Measurements from ENCODE around the gene RUFY1. TPM values are rescaled to one million over a fixed set of nuclear protein-coding genes. Genes with fewer than 3 reads are reported as not detected.
"Not testable (repeated sequence)": the region's sequence is repeated elsewhere in the genome, so short reads cannot be mapped to it uniquely, and the experiment has no call there.

Gene RUFY1
- total and polyA plus RNA-seq, 2 of the 13 experiments (the other 11 are each of a cell fraction or from before 2014, with no cell fraction given): 19.9 to 31.9 TPM

GRCh38 chr5:179550511-179551342, at the start of gene RUFY1 (continued):
- TF ChIP-seq, protein P1, sequence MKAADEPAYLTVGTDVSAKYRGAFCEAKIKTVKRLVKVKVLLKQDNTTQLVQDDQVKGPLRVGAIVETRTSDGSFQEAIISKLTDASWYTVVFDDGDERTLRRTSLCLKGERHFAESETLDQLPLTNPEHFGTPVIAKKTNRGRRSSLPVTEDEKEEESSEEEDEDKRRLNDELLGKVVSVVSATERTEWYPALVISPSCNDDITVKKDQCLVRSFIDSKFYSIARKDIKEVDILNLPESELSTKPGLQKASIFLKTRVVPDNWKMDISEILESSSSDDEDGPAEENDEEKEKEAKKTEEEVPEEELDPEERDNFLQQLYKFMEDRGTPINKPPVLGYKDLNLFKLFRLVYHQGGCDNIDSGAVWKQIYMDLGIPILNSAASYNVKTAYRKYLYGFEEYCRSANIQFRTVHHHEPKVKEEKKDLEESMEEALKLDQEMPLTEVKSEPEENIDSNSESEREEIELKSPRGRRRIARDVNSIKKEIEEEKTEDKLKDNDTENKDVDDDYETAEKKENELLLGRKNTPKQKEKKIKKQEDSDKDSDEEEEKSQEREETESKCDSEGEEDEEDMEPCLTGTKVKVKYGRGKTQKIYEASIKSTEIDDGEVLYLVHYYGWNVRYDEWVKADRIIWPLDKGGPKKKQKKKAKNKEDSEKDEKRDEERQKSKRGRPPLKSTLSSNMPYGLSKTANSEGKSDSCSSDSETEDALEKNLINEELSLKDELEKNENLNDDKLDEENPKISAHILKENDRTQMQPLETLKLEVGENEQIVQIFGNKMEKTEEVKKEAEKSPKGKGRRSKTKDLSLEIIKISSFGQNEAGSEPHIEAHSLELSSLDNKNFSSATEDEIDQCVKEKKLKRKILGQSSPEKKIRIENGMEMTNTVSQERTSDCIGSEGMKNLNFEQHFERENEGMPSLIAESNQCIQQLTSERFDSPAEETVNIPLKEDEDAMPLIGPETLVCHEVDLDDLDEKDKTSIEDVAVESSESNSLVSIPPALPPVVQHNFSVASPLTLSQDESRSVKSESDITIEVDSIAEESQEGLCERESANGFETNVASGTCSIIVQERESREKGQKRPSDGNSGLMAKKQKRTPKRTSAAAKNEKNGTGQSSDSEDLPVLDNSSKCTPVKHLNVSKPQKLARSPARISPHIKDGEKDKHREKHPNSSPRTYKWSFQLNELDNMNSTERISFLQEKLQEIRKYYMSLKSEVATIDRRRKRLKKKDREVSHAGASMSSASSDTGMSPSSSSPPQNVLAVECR (CRISPR knock-in tag; IDR thresholded peaks at IDR 0.05; ENCODE audit: borderline replicate concordance): peak; percentile 47; the same call in 1 of the 2 replicates
- TF ChIP-seq KDM2A (CRISPR knock-in tag; IDR thresholded peaks at IDR 0.05; ENCODE audit: borderline replicate concordance, low read depth): peak; percentile 19; the same call in 1 of the 2 replicates
- TF ChIP-seq ZBTB20 (CRISPR knock-in tag; IDR thresholded peaks at IDR 0.05; ENCODE audit: borderline replicate concordance, low read depth): no peak
- no peak for TF ChIP-seq ZNF674 (CRISPR knock-in tag; IDR thresholded peaks at IDR 0.05; ENCODE audit: low read depth)
- TF ChIP-seq PHF20 (CRISPR knock-in tag; IDR thresholded peaks at IDR 0.05): 0 out of 2 replicates have a peak, but pooled peaks have one; percentile 52
- TF ChIP-seq JDP2 (CRISPR knock-in tag; IDR thresholded peaks at IDR 0.05; ENCODE audit: borderline replicate concordance): no peak
- TF ChIP-seq POLR2A (IDR thresholded peaks at IDR 0.05; ENCODE audit: insufficient read depth in 1 of 2, low read depth in 2 of 2, low read length in 2 of 2): peak; percentile 6 to 80
- TF ChIP-seq ZNF564 (CRISPR knock-in tag; IDR thresholded peaks at IDR 0.05): peak; percentile 58; the same call in 1 of the 2 replicates
- TF ChIP-seq RFX1 (IDR thresholded peaks at IDR 0.05): no peak; the same call in 1 of the 2 replicates
- TF ChIP-seq ATF7-NPFF (CRISPR knock-in tag; IDR thresholded peaks at IDR 0.05; ENCODE audit: low read depth): peak; percentile 72

GRCh38 chr5:179501997-179502396, 48.4 kb upstream of the RUFY1 start:
- H3K79me2 ChIP-seq (ENCODE audit: insufficient read depth, low read length); FAIRE-seq; DNase-seq (ENCODE audit: low spot score); H4K20me1 ChIP-seq (ENCODE audit: insufficient read depth, low read length); POLR2A ChIA-PET; H3K4me3 ChIP-seq (replicated peaks in 1 of 3; ENCODE audit: insufficient read depth in 1 of 3, low read depth in 2 of 3, low read length in 3 of 3); in situ Hi-C loops (cut with HindIII; ENCODE audit: extremely low pct_ligation_motif_present, low pct_unique_long_range_greater_than_20kb); H2AFZ ChIP-seq (ENCODE audit: low read length); H3K9ac ChIP-seq (ENCODE audit: insufficient read depth, low read depth, low read length); H3K27ac ChIP-seq (ENCODE audit: extremely low read length, insufficient read depth, low read length); H3K9me3 ChIP-seq (ENCODE audit: low read length); intact Hi-C loops (cut with micrococcal nuclease; ENCODE audit: unreplicated experiment); H3K36me3 ChIP-seq (replicated peaks in 1 of 2; ENCODE audit: control insufficient read depth in 1 of 2, insufficient read depth in 2 of 2, low read length in 2 of 2); ATAC-seq; BruUV-seq (replicated peaks); CTCF ChIA-PET (ENCODE audit: low intra/inter-chr PET ratio, low total read pairs); H3K4me2 ChIP-seq (ENCODE audit: low read depth, low read length): not testable (repeated sequence)
- Histone ChIP-seq H3K4me1 (ENCODE audit: insufficient read depth, low read length) (peaks cover 26% of the 10 kb centered on the region), H3K27me3 (ENCODE audit: control insufficient read depth in 1 of 2, insufficient read depth in 2 of 2, low read length in 2 of 2) (peaks cover 3 to 11% of the 10 kb centered on the region in 2 experiments; a peak in 4 of 5 replicates)
- WGBS (ENCODE audit: low lambda C conversion rate): no CpG with 5 or more reads among the region's 11 CpGs

GRCh38 chr5:179502420-179502819, 47.9 kb upstream of the RUFY1 start:
- in situ Hi-C loops (cut with HindIII; ENCODE audit: extremely low pct_ligation_motif_present, low pct_unique_long_range_greater_than_20kb); H4K20me1 ChIP-seq (ENCODE audit: insufficient read depth, low read length); H3K79me2 ChIP-seq (ENCODE audit: insufficient read depth, low read length); H3K4me3 ChIP-seq (replicated peaks in 1 of 3; ENCODE audit: insufficient read depth in 1 of 3, low read depth in 2 of 3, low read length in 3 of 3); FAIRE-seq; H3K9ac ChIP-seq (ENCODE audit: insufficient read depth, low read depth, low read length); H2AFZ ChIP-seq (ENCODE audit: low read length); intact Hi-C loops (cut with micrococcal nuclease; ENCODE audit: unreplicated experiment); POLR2A ChIA-PET; H3K4me2 ChIP-seq (ENCODE audit: low read depth, low read length); H3K36me3 ChIP-seq (replicated peaks in 1 of 2; ENCODE audit: control insufficient read depth in 1 of 2, insufficient read depth in 2 of 2, low read length in 2 of 2); CTCF ChIA-PET (ENCODE audit: low intra/inter-chr PET ratio, low total read pairs); BruUV-seq (replicated peaks); H3K27ac ChIP-seq (ENCODE audit: extremely low read length, insufficient read depth, low read length); DNase-seq (ENCODE audit: low spot score); H3K27me3 ChIP-seq (ENCODE audit: control insufficient read depth in 1 of 2, insufficient read depth in 2 of 2, low read length in 2 of 2); H3K9me3 ChIP-seq (ENCODE audit: low read length); ATAC-seq: not testable (repeated sequence)
- WGBS (ENCODE audit: low lambda C conversion rate): 84% methylated on average over 5 of the region's 8 CpGs
- H3K4me1 ChIP-seq (ENCODE audit: insufficient read depth, low read length): peaks cover 26% of the 10 kb centered on the region
